GM18951 (cell line): ENCODE measurements around the gene SF3B2.
"Not testable (repeated sequence)": the region's sequence is repeated elsewhere in the genome, so short reads cannot be mapped to it uniquely, and the experiment has no call there.

Experiments
- POLR2A ChIP-seq: IDR thresholded peaks from 4 replicates; pipeline ENCODE4 v1.6.1; 2011; ENCODE audit warnings: mild to moderate bottlenecking; ENCODE audit not compliant: insufficient read length, insufficient read depth; ENCODE audit errors: extremely low read depth
- in situ Hi-C: fragments of 300-500 bp; cut with MboI; formaldehyde crosslinking; loops from one replicate; pipeline ENCODE4 v1.12.0; 2022; ENCODE audit warnings: low sequenced_read_pairs, mixed read lengths, inconsistent platforms; ENCODE audit not compliant: unreplicated experiment

Gene SF3B2

GRCh38 chr11:66068154-66068821 lies 16.1 kb downstream of the SF3B2 start:
- in situ Hi-C loops, result no loop called here
- TF ChIP-seq POLR2A, result no peak

GRCh38 chr11:66068923-66069714 lies 17.0 kb downstream of the SF3B2 start:
- no peak for TF ChIP-seq POLR2A
- in situ Hi-C loops, result no loop called here

- peak; percentile 75 for TF ChIP-seq POLR2A
- in situ Hi-C loops, result no loop called here
These were observed 17.8 kb downstream of the SF3B2 start, which contains the start of gene PACS1 for GRCh38 chr11:66069715-66070603. TSS of gene PACS1 (plus strand) at chr11:66070272. CDS start at chr11:66070487, 215 bp downstream.

GRCh38 chr11:66070604-66071380 lies 18.6 kb downstream of the SF3B2 start:
- in situ Hi-C loops, result no loop called here
- TF ChIP-seq POLR2A, result no peak

GRCh38 chr11:66071381-66071801 lies 19.2 kb downstream of the SF3B2 start:
- TF ChIP-seq POLR2A, result no peak
- in situ Hi-C loops, result no loop called here

GRCh38 chr11:66072081-66072480 lies 19.9 kb downstream of the SF3B2 start:
- in situ Hi-C loops, result no loop called here
- TF ChIP-seq POLR2A, result no peak

- TF ChIP-seq POLR2A, result no peak
- in situ Hi-C loops, result no loop called here
These were observed 20.4 kb downstream of the SF3B2 start for GRCh38 chr11:66072518-66072917.

- no peak for TF ChIP-seq POLR2A
- in situ Hi-C loops, result no loop called here
These were observed 21.5 kb downstream of the SF3B2 start for GRCh38 chr11:66073669-66074068.

- in situ Hi-C loops, result no loop called here
- TF ChIP-seq POLR2A, result no peak
These were observed 23.1 kb downstream of the SF3B2 start for GRCh38 chr11:66075273-66075672.

- TF ChIP-seq POLR2A, result no peak
- in situ Hi-C loops, result no loop called here
These were observed 24.4 kb downstream of the SF3B2 start for GRCh38 chr11:66076561-66076960.

- no peak for TF ChIP-seq POLR2A
- in situ Hi-C loops, result no loop called here
These were observed 25.8 kb downstream of the SF3B2 start for GRCh38 chr11:66077927-66078326.

- in situ Hi-C loops, result not testable (repeated sequence)
These were observed 26.8 kb downstream of the SF3B2 start for GRCh38 chr11:66078949-66079348.

- in situ Hi-C loops, result no loop called here
- no peak for TF ChIP-seq POLR2A
These were observed 28.1 kb downstream of the SF3B2 start for GRCh38 chr11:66080055-66080817.
